Neural progenitor cell (in vitro differentiated cells): ENCODE results near the gene TOR4A. TPM values are rescaled to one million over a fixed set of nuclear protein-coding genes. Genes with fewer than 3 reads are reported as not detected.
A peak's percentile ranks its signal among the peaks of the same experiment; 100 is the strongest.
"Not testable (repeated sequence)": the region's sequence is repeated elsewhere in the genome, so short reads cannot be mapped to it uniquely, and the experiment has no call there.

Experiments used
- DNase-seq: peaks from one replicate; pipeline ENCODE4 v3.0.0-alpha.2; 2016; ENCODE audit warnings: low spot score
- H2AFZ ChIP-seq: fragments of 200-600 bp; sonication (generic); replicated peaks from 2 replicates; pipeline ENCODE4 v1.6.1; 2016; ENCODE audit warnings: antibody characterized with exemption
- H3F3A ChIP-seq: fragments of 200-600 bp; sonication (generic); 2 replicates; pipeline ENCODE4 v1.6.1; 2016; ENCODE audit warnings: antibody characterized with exemption, low read depth
- H3K27ac ChIP-seq: fragments of 200-600 bp; sonication (generic); 2 replicates; pipeline ENCODE4 v1.5.1; 2016; ENCODE audit warnings: mild to moderate bottlenecking
- H3K27me3 ChIP-seq: fragments of 200-600 bp; sonication (generic); 2 replicates; pipeline ENCODE4 v1.6.1; 2016; ENCODE audit warnings: mild to moderate bottlenecking, moderate library complexity
- H3K36me3 ChIP-seq: fragments of 200-600 bp; sonication (generic); 2 replicates; pipeline ENCODE4 v1.5.1; 2016
- H3K4me1 ChIP-seq: fragments of 200-600 bp; sonication (generic); 2 replicates; pipeline ENCODE4 v1.6.1; 2016; ENCODE audit warnings: mixed run types
- H3K4me2 ChIP-seq: fragments of 200-600 bp; sonication (generic); 2 replicates; pipeline ENCODE4 v1.6.1; 2016
- H3K4me3 ChIP-seq: fragments of 200-600 bp; sonication (generic); 2 replicates; pipeline ENCODE4 v1.5.1; 2016
- H3K79me2 ChIP-seq: fragments of 200-600 bp; sonication (generic); 2 replicates; pipeline ENCODE4 v1.6.1; 2016; ENCODE audit warnings: low read depth
- H3K9ac ChIP-seq: fragments of 200-600 bp; sonication (generic); 2 replicates; pipeline ENCODE4 v1.6.1; 2016
- H3K9me3 ChIP-seq: fragments of 200-600 bp; sonication (generic); 2 replicates; pipeline ENCODE4 v1.5.1; 2016; ENCODE audit warnings: low read depth
- H4K20me1 ChIP-seq: fragments of 200-600 bp; sonication (generic); 2 replicates; pipeline ENCODE4 v1.6.1; 2016; ENCODE audit warnings: low read depth
- H3K27ac Mint-ChIP-seq: 3 replicates; pipeline ENCODE4 v1.8.0; 2021; ENCODE audit warnings: mixed read lengths
- H3K27me3 Mint-ChIP-seq: 2 replicates; pipeline ENCODE4 v1.8.0; 2022; ENCODE audit warnings: low read depth, mild to moderate bottlenecking, inconsistent platforms, moderate library complexity, mixed read lengths; ENCODE audit not compliant: insufficient read depth
- H3K36me3 Mint-ChIP-seq: 3 replicates; pipeline ENCODE4 v1.8.0; 2021; ENCODE audit warnings: mixed read lengths
- H3K4me1 Mint-ChIP-seq: 3 replicates; pipeline ENCODE4 v1.8.0; 2021; ENCODE audit warnings: mixed read lengths
- H3K4me3 Mint-ChIP-seq: 3 replicates; pipeline ENCODE4 v1.8.0; 2021; ENCODE audit warnings: mild to moderate bottlenecking, moderate library complexity, mixed read lengths
- H3K9me3 Mint-ChIP-seq: 3 replicates; pipeline ENCODE4 v1.8.0; 2020; ENCODE audit warnings: mixed read lengths
- CTCF ChIP-seq: fragments of 200-600 bp; sonication (generic); IDR thresholded peaks from 2 replicates; pipeline ENCODE4 v1.5.1; 2017; ENCODE audit warnings: antibody characterized with exemption, mild to moderate bottlenecking
- EZH2 ChIP-seq: fragments of 200-600 bp; sonication (generic); IDR thresholded peaks from 2 replicates; pipeline ENCODE4 v1.6.1; 2017; ENCODE audit warnings: antibody characterized with exemption, mild to moderate bottlenecking, moderate library complexity
- EZH2phosphoT487 ChIP-seq: fragments of 200-600 bp; sonication (generic); IDR thresholded peaks from 2 replicates; pipeline ENCODE4 v1.6.1; 2017; ENCODE audit warnings: antibody characterized with exemption
- total RNA-seq: library from RNA; depleted of rRNA; stranded (reverse); fragments of >200 nt; gene quantifications from 2 replicates; pipeline ENCODE4 v1.2.3, GENCODE V29; 2015; ENCODE audit warnings: low replicate concordance

TOR4A gene
- total RNA-seq, 1 donor from 2014 or later = 0.39 TPM

DNA sequence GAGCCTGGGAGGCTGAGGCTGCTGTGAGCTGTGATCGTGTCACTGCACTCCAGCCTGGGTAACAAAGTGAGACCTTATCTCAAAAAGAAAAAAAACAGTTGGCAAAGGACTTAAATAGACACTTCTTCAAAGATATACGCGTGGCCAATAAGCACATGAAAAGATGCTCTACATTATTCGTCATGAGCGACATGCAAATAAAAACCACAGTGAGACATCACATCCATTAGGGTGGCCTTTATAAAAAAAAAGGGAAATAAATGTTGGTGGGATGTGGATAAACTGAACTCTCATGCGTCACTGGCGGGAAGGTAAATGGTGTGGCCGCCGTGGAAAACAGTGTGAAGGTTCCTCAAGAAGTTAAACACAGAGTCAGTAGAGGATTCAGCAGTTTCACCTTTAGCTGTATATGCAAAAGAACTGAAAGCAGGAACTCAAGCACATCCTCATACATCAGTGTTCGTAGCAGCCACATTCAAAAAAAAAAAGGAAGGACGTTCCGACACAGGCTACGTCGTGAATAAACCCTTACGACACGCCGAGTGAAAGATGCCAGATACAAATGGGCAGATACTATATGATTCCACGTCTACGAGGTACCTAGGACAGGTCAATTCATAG, 49.0 kb downstream of the TOR4A start:
- H2AFZ ChIP-seq = no peak overlapping the region
- H3K4me2 ChIP-seq = no peak overlapping the region
- no peak overlapping the region for H3K4me3 Mint-ChIP-seq
- TF ChIP-seq EZH2 (no peak), CTCF (no peak), EZH2phosphoT487 (no peak)
- H3K9me3 ChIP-seq = peaks cover 4% of the 10 kb centered on the region
- H3K36me3 ChIP-seq = no peaks in the 10 kb centered on the region
- H3K27me3 Mint-ChIP-seq = peaks cover 3% of the 10 kb centered on the region
- H3K36me3 Mint-ChIP-seq = peaks cover 5% of the 10 kb centered on the region
- no peaks in the 10 kb centered on the region for H3K27me3 ChIP-seq
- H3K27ac Mint-ChIP-seq = peak overlapping the region; percentile 18
- no peaks in the 10 kb centered on the region for H3K79me2 ChIP-seq
- no peak overlapping the region for H3K9ac ChIP-seq
- peaks cover 16% of the 10 kb centered on the region for H3K9me3 Mint-ChIP-seq
- H3K4me1 ChIP-seq = no peaks in the 10 kb centered on the region
- no peak overlapping the region for H3K4me3 ChIP-seq
- no peak overlapping the region for H3K27ac ChIP-seq
- no peak for DNase-seq
- peaks cover 5% of the 10 kb centered on the region for H3K4me1 Mint-ChIP-seq
- no peaks in the 10 kb centered on the region for H4K20me1 ChIP-seq
- H3F3A ChIP-seq = peaks cover 10% of the 10 kb centered on the region

GRCh38 chr9:137327641-137328550, 50.4 kb downstream of the TOR4A start:
- not testable (repeated sequence) for H3K4me1 Mint-ChIP-seq, H3K27me3 Mint-ChIP-seq, H3K4me1 ChIP-seq, H3K27me3 ChIP-seq, H3K36me3 ChIP-seq, H4K20me1 ChIP-seq, H3K36me3 Mint-ChIP-seq, H3K4me2 ChIP-seq, H2AFZ ChIP-seq, H3K9ac ChIP-seq, DNase-seq, H3F3A ChIP-seq, H3K4me3 Mint-ChIP-seq, H3K27ac ChIP-seq, H3K79me2 ChIP-seq, H3K9me3 ChIP-seq, H3K27ac Mint-ChIP-seq, H3K4me3 ChIP-seq
- H3K9me3 Mint-ChIP-seq = peaks cover 12% of the 10 kb centered on the region

GRCh38 chr9:137329590-137329989, 52.1 kb downstream of the TOR4A start:
- not testable (repeated sequence) for H3K27ac ChIP-seq, H3K4me3 Mint-ChIP-seq, H3K36me3 Mint-ChIP-seq, H3K79me2 ChIP-seq, H3K27ac Mint-ChIP-seq, H3K36me3 ChIP-seq, DNase-seq, H3K4me2 ChIP-seq, H3K4me1 ChIP-seq, H3K27me3 Mint-ChIP-seq, H3K9ac ChIP-seq, H3K9me3 Mint-ChIP-seq, H3K9me3 ChIP-seq, H3K4me1 Mint-ChIP-seq, H3K27me3 ChIP-seq, H4K20me1 ChIP-seq, H2AFZ ChIP-seq, H3F3A ChIP-seq, H3K4me3 ChIP-seq

DNA sequence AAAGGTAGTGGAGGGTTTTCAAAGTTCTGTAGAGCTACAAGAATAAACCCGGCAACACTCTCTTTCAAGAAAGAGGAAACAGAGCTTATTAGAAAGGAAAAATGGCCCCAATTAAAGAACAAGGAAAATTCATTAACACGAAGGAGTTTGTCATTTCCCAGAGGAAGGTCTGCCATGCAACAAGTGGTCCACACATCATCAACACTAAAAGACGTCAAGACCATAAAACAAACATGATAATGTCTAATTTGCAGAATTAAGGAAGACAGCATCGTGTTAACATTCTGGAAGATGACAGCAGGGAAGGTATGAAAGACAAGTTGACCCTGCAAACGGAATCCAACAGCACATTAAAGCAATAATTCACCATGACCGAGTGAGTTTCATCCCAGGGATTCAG, 53.2 kb downstream of the TOR4A start:
- Histone ChIP-seq H3K36me3 (no peaks in the 10 kb centered on the region), H3K4me2 (no peak overlapping the region), H3K4me1 (no peaks in the 10 kb centered on the region), H3F3A (peaks cover 10% of the 10 kb centered on the region), H4K20me1 (no peaks in the 10 kb centered on the region), H3K4me3 (no peak overlapping the region), H2AFZ (no peak overlapping the region), H3K9me3 (peaks cover 4% of the 10 kb centered on the region), H3K27ac (no peak overlapping the region), H3K27me3 (no peaks in the 10 kb centered on the region), H3K79me2 (no peaks in the 10 kb centered on the region), H3K9ac (no peak overlapping the region)
- H3K4me3 Mint-ChIP-seq = no peak overlapping the region
- no peak overlapping the region for H3K27ac Mint-ChIP-seq
- H3K27me3 Mint-ChIP-seq = no peaks in the 10 kb centered on the region
- no peak for DNase-seq
- H3K4me1 Mint-ChIP-seq = peaks cover 4% of the 10 kb centered on the region
- H3K9me3 Mint-ChIP-seq = peaks cover 12% of the 10 kb centered on the region
- TF ChIP-seq CTCF = no peak
- H3K36me3 Mint-ChIP-seq = peaks cover 8% of the 10 kb centered on the region
